Mesendoderm (in vitro differentiated cells): ENCODE data around the gene COX19.

Experiments used
- DNase-seq: peaks from one replicate; pipeline ENCODE4 v3.0.0; 2013
- H2AK5ac ChIP-seq: 2 replicates; pipeline ENCODE4 v1.6.1; 2013; ENCODE audit warnings: low read length, inconsistent platforms
- H2BK120ac ChIP-seq: 2 replicates; pipeline ENCODE4 v1.6.1; 2013; ENCODE audit warnings: low read depth, mild to moderate bottlenecking, low read length, moderate library complexity, mixed read lengths
- H2BK15ac ChIP-seq: replicated peaks from 2 replicates; pipeline ENCODE4 v1.6.1; 2013; ENCODE audit warnings: low read depth, mild to moderate bottlenecking, moderate library complexity
- H2BK5ac ChIP-seq: 2 replicates; pipeline ENCODE4 v1.6.1; 2013; ENCODE audit warnings: low read length, inconsistent platforms
- H3K18ac ChIP-seq: 2 replicates; pipeline ENCODE4 v1.6.1; 2013; ENCODE audit warnings: mild to moderate bottlenecking, low read length, mixed read lengths
- H3K23ac ChIP-seq: one replicate; pipeline ENCODE4 v1.6.1; 2013; ENCODE audit warnings: low read length
- H3K27ac ChIP-seq: 2 replicates; pipeline ENCODE4 v1.5.1; 2013; ENCODE audit warnings: low read depth, mild to moderate bottlenecking, inconsistent platforms, low read length, moderate library complexity
- H3K27me3 ChIP-seq: 2 replicates; pipeline ENCODE4 v1.6.1; 2013; ENCODE audit warnings: low read length, control low read depth, mild to moderate bottlenecking, inconsistent platforms; ENCODE audit not compliant: insufficient read depth, poor library complexity
- H3K36me3 ChIP-seq: 2 replicates; pipeline ENCODE4 v1.6.1; 2013; ENCODE audit warnings: low read length, inconsistent platforms; ENCODE audit not compliant: control insufficient read depth, insufficient read depth
- H3K4ac ChIP-seq: one replicate; pipeline ENCODE4 v1.6.1; 2013; ENCODE audit warnings: low read depth, mild to moderate bottlenecking, low read length, moderate library complexity
- H3K4me1 ChIP-seq: 2 replicates; pipeline ENCODE4 v1.6.1; 2013; ENCODE audit warnings: low read depth, low read length, inconsistent platforms; ENCODE audit not compliant: control insufficient read depth
- H3K4me2 ChIP-seq: 2 replicates; pipeline ENCODE4 v1.6.1; 2013; ENCODE audit warnings: low read length
- H3K4me3 ChIP-seq: 2 replicates; pipeline ENCODE4 v1.5.1; 2013; ENCODE audit warnings: mild to moderate bottlenecking, low read length
- H3K56ac ChIP-seq: one replicate; pipeline ENCODE4 v1.6.1; 2013; ENCODE audit warnings: low read length
- H3K79me1 ChIP-seq: 2 replicates; pipeline ENCODE4 v1.6.1; 2013; ENCODE audit warnings: low read length, inconsistent platforms
- H3K79me2 ChIP-seq: 2 replicates; pipeline ENCODE4 v1.6.1; 2013; ENCODE audit warnings: mild to moderate bottlenecking, low read length; ENCODE audit not compliant: control insufficient read depth, insufficient read depth
- H3K9ac ChIP-seq: 2 replicates; pipeline ENCODE4 v1.6.1; 2013; ENCODE audit warnings: low read length, inconsistent platforms
- H4K5ac ChIP-seq: one replicate; pipeline ENCODE4 v1.6.1; 2013; ENCODE audit warnings: low read length
- H4K8ac ChIP-seq: one replicate; pipeline ENCODE4 v1.6.1; 2013; ENCODE audit warnings: low read depth, mild to moderate bottlenecking, control low read depth, low read length, moderate library complexity
- WGBS: extraction: QIAGEN DNeasy Blood & Tissue Kit; methylation state at CpG from one replicate; pipeline ENCODE4 v1.1.7; 2013; ENCODE audit warnings: low lambda C conversion rate, missing lambda C conversion rate; ENCODE audit not compliant: insufficient coverage; ENCODE audit errors: extremely low coverage; 5-methylcytosine and 5-hydroxymethylcytosine counted together

The COX19 gene

DNA sequence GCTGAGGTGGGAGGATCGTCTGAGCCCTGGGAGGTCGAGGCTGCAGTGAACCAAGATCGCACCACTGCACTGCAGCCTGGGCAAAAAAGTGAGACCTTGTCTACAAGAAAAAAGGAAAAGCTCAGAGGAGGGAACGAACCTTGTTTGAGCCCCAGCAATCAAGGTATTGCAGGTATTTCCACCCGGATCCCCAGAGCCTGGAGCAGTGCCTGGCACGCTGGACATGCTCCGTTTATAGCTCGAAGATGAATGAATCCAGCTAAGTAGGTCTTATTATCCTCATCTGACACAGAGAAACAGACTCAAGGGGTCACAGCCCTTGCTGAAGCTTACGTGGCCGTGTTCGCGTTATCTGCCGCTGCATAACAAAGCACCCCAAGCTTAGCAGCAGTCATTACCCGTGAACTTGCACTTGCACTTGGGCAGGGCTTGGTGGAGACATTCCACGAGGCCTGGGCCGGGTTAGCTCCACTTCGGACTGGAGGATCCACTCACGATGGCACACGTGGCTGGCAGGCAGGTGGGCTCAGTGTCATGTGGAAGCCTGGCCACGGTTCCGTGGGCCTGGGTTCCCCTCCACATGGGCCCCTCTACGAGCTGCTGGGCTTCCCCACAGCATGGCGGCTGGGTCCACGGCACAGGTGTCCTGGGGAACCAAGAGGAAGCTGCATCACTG is 3.2 kb upstream of the COX19 start:
- no peak overlapping the region for H2BK15ac ChIP-seq
- H2BK5ac ChIP-seq, result no peak overlapping the region
- no peak overlapping the region for H4K8ac ChIP-seq
- no peak overlapping the region for H3K4me2 ChIP-seq
- no peak overlapping the region for H3K9ac ChIP-seq
- H3K79me2 ChIP-seq, result peaks cover 8% of the 10 kb centered on the region
- no peak overlapping the region for H3K27ac ChIP-seq
- H2BK120ac ChIP-seq, result no peak overlapping the region
- no peak overlapping the region for H4K5ac ChIP-seq
- H3K4me1 ChIP-seq, result peaks cover 2% of the 10 kb centered on the region
- H3K27me3 ChIP-seq, result no peaks in the 10 kb centered on the region
- no peak overlapping the region for H3K4ac ChIP-seq
- H3K36me3 ChIP-seq, result no peaks in the 10 kb centered on the region
- H3K56ac ChIP-seq, result no peak overlapping the region
- H2AK5ac ChIP-seq, result no peak overlapping the region
- peaks cover 5% of the 10 kb centered on the region for H3K79me1 ChIP-seq
- no peak overlapping the region for H3K4me3 ChIP-seq
- no peak for DNase-seq
- H3K18ac ChIP-seq, result no peak overlapping the region
- no CpG with 5 or more reads among the region's 24 CpGs for WGBS
- no peak overlapping the region for H3K23ac ChIP-seq

DNA sequence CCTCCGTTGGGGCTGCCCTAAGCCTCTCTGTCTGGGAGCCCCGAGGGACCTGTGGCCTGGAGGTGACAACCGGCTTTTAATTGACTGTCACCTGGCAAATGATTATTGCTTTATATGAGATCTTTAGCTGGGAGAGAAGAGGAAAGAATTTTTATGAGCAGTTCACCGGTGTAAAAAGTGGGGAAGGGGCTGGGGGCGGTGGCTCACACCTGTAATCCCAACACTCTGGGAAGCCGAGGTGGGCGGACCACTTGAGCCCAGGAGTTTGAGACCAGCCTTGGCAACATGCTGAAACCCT is 2.6 kb upstream of the COX19 start:
- Histone ChIP-seq H2BK120ac (no peak overlapping the region), H3K4me1 (peaks cover 2% of the 10 kb centered on the region), H2BK5ac (no peak overlapping the region), H2AK5ac (no peak overlapping the region), H3K23ac (no peak overlapping the region), H4K5ac (no peak overlapping the region), H3K56ac (no peak overlapping the region), H2BK15ac (no peak overlapping the region), H3K27ac (no peak overlapping the region), H3K79me1 (peaks cover 5% of the 10 kb centered on the region), H3K36me3 (no peaks in the 10 kb centered on the region), H3K9ac (no peak overlapping the region), H3K4ac (no peak overlapping the region), H3K27me3 (no peaks in the 10 kb centered on the region), H3K4me2 (no peak overlapping the region), H4K8ac (no peak overlapping the region), H3K79me2 (peaks cover 8% of the 10 kb centered on the region), H3K18ac (no peak overlapping the region), H3K4me3 (no peak overlapping the region)
- no peak for DNase-seq
- WGBS, result no CpG with 5 or more reads among the region's 7 CpGs

DNA sequence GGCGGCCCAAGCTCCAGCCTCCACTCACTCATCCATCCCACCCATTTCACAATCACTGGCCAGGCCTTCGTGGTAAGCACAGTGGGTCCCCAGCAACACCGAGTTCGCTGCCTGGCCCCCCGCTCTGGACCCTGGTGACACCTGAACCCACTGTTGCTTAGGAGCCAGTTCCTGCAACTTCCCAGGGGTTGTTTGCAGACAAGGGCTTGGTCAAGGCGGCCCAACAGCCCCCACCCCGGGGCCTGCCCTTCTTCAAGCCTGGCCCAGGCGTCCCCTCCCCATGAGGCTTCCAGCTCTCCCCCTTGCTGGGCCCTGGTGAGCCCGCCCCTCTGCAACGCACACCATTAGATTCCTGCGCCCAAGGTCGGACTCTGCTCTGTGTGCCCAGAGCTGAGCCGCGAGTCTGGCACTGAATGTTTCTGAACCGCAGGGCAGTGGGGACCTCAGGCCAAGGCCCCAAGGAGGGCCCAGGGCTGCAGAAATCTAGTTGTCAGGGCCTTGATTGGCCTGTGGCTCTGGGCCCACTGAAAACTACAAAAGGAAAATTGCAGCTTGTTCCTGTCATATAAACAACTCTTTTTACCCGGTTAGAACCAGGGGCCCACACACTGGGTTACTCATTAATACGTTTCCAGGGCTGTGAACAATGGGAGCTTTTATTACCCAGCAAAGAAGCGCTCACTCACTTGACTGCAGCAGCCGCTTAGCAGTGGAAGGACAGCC is 2.1 kb upstream of the COX19 start:
- H3K9ac ChIP-seq, result no peak overlapping the region
- H3K4me1 ChIP-seq, result peaks cover 2% of the 10 kb centered on the region
- H2BK120ac ChIP-seq, result no peak overlapping the region
- peaks cover 7% of the 10 kb centered on the region for H3K79me1 ChIP-seq
- DNase-seq, result no peak
- no peak overlapping the region for H3K4me2 ChIP-seq
- no peak overlapping the region for H2BK15ac ChIP-seq
- H3K4ac ChIP-seq, result no peak overlapping the region
- H3K79me2 ChIP-seq, result peaks cover 10% of the 10 kb centered on the region
- WGBS, result no CpG with 5 or more reads among the region's 19 CpGs
- no peak overlapping the region for H4K5ac ChIP-seq
- H3K56ac ChIP-seq, result no peak overlapping the region
- peaks cover 2% of the 10 kb centered on the region for H3K36me3 ChIP-seq
- H3K4me3 ChIP-seq, result no peak overlapping the region
- H2BK5ac ChIP-seq, result no peak overlapping the region
- H3K27ac ChIP-seq, result no peak overlapping the region
- no peak overlapping the region for H3K23ac ChIP-seq
- H3K27me3 ChIP-seq, result no peaks in the 10 kb centered on the region
- H2AK5ac ChIP-seq, result no peak overlapping the region
- H4K8ac ChIP-seq, result no peak overlapping the region
- no peak overlapping the region for H3K18ac ChIP-seq

DNA sequence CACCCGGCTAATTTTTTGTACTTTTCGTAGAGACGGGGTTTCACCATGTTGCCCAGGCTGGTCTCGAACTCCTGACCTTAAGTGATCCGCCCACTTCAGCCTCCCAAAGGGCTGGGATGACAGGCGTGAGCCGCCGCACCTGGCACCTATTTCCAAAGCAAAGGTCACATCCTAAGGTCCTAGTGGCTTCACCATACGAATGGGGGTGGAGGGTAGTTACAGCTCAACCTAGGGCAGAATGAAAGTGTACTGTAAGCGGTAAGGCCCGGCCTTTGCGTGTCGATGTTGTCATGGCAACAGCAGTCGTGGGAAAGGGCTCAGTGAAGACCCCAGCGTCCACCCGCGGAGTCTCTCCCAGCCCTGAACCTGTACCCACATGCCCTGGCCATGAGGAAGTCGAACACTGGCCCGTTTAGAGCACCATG is 1.6 kb upstream of the COX19 start:
- no peak overlapping the region for H3K56ac ChIP-seq
- DNase-seq, result no peak
- H2BK5ac ChIP-seq, result no peak overlapping the region
- no peak overlapping the region for H3K4me2 ChIP-seq
- no peaks in the 10 kb centered on the region for H3K27me3 ChIP-seq
- no CpG with 5 or more reads among the region's 19 CpGs for WGBS
- H3K27ac ChIP-seq, result no peak overlapping the region
- no peak overlapping the region for H2BK15ac ChIP-seq
- no peak overlapping the region for H2AK5ac ChIP-seq
- no peak overlapping the region for H2BK120ac ChIP-seq
- H4K8ac ChIP-seq, result no peak overlapping the region
- H3K23ac ChIP-seq, result no peak overlapping the region
- H3K18ac ChIP-seq, result no peak overlapping the region
- H3K79me1 ChIP-seq, result peaks cover 10% of the 10 kb centered on the region
- H4K5ac ChIP-seq, result no peak overlapping the region
- H3K36me3 ChIP-seq, result peaks cover 4% of the 10 kb centered on the region
- H3K4ac ChIP-seq, result no peak overlapping the region
- H3K9ac ChIP-seq, result no peak overlapping the region
- peaks cover 13% of the 10 kb centered on the region for H3K79me2 ChIP-seq
- H3K4me3 ChIP-seq, result no peak overlapping the region
- H3K4me1 ChIP-seq, result peaks cover 2% of the 10 kb centered on the region

DNA sequence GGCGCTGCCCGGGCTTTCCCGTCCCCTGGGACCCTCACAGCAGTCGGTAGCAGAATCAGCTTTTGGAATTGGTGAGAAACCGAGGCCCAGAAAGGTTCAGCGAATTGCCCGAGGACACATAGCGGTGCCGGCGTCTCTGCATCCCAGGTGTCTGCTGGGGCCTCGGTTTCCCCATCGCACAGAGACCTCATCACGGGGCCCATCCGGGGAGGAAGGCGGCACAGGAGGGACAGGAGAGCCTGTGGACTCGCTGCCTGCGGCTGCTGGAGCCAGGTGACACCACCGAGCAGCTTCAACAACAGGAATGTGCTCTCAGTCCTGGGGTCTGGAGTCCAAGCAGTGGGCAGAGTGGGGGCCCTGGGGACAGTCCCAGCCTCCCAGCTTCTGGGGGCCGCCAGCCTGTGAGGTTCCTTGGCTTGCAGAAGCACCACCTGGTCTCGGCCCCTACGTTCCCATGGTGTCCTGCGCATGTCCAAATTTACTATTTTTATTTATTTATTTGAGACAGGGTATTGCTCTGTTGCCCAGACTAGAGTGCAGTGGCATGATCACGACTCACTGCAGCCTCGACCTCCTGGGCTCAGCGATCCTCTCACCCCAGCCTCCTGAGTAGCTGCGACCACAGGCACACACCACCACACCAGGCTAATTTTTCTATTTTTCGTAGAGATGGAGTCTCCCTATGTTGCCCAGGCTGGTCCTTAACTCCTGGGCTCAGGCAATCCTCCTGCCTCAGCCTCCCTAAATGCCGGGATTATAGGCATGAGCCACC is 539 bp upstream of the COX19 start:
- peaks cover 2% of the 10 kb centered on the region for H3K4me1 ChIP-seq
- peak overlapping the region; percentile 42 for H3K4me2 ChIP-seq
- H3K27me3 ChIP-seq, result no peaks in the 10 kb centered on the region
- H4K8ac ChIP-seq, result no peak overlapping the region
- no CpG with 5 or more reads among the region's 28 CpGs for WGBS
- no peak overlapping the region for H3K27ac ChIP-seq
- H2BK5ac ChIP-seq, result no peak overlapping the region
- no peak overlapping the region for H2BK15ac ChIP-seq
- H3K4me3 ChIP-seq, result no peak overlapping the region
- no peak for DNase-seq
- H2BK120ac ChIP-seq, result no peak overlapping the region
- peaks cover 12% of the 10 kb centered on the region for H3K79me1 ChIP-seq
- peaks cover 7% of the 10 kb centered on the region for H3K36me3 ChIP-seq
- H3K4ac ChIP-seq, result no peak overlapping the region
- H2AK5ac ChIP-seq, result no peak overlapping the region
- H3K56ac ChIP-seq, result peak overlapping the region; percentile 69
- no peak overlapping the region for H3K23ac ChIP-seq
- H3K18ac ChIP-seq, result no peak overlapping the region
- H4K5ac ChIP-seq, result no peak overlapping the region
- H3K79me2 ChIP-seq, result peaks cover 15% of the 10 kb centered on the region
- H3K9ac ChIP-seq, result peak overlapping the region; percentile 51
